A673 (cell line): ENCODE measurements around the gene ACSL4. TPM values are rescaled to one million over a fixed set of nuclear protein-coding genes. Genes with fewer than 3 reads are reported as not detected.
A peak's percentile ranks its signal among the peaks of the same experiment; 100 is the strongest.

ENCODE experiments used
- BruUV-seq: library from RNA; stranded (reverse); fragments of 400-500 nt; replicated peaks from 2 replicates; lab custom pipeline; 2021; lab: Mats Ljungman, UMichigan
- CTCF ChIA-PET: fragments of 300-600 bp; sonication (Branson Sonifier 250); formaldehyde crosslinking; loops from one replicate; lab custom pipeline; 2022; ENCODE audit warnings: antibody characterized with exemption; lab: Charles Lee
- POLR2A ChIA-PET: fragments of 300-600 bp; sonication (Branson Sonifier 250); formaldehyde crosslinking; loops from one replicate; lab custom pipeline; 2022; ENCODE audit warnings: antibody characterized with exemption; ENCODE audit not compliant: low non-redundant PET; lab: Charles Lee
- DNase-seq: peaks from one replicate; pipeline ENCODE4 v3.0.0-alpha.2; 2015; ENCODE audit warnings: low spot score
- H3K27ac ChIP-seq: fragments of 200-600 bp; sonication (generic); 2 replicates; pipeline ENCODE4 v1.5.1; 2016; ENCODE audit warnings: mixed run types, low read depth, mild to moderate bottlenecking, mixed read lengths, antibody characterized with exemption, low read length; ENCODE audit not compliant: poor library complexity, severe bottlenecking
- H3K27me3 ChIP-seq: fragments of 200-600 bp; sonication (generic); replicated peaks from 2 replicates; pipeline ENCODE4 v1.6.1; 2017; ENCODE audit warnings: mixed run types, low read depth, mild to moderate bottlenecking, mixed read lengths, antibody characterized with exemption, low read length; ENCODE audit not compliant: insufficient read depth, poor library complexity
- H3K36me3 ChIP-seq: fragments of 200-600 bp; sonication (generic); 2 replicates; pipeline ENCODE4 v1.6.1; 2016; ENCODE audit warnings: mixed run types, mild to moderate bottlenecking, mixed read lengths, antibody characterized with exemption, low read length; ENCODE audit not compliant: insufficient read depth, poor library complexity, severe bottlenecking
- H3K4me1 ChIP-seq: fragments of 200-600 bp; sonication (generic); 2 replicates; pipeline ENCODE4 v1.6.1; 2017; ENCODE audit warnings: mixed run types, mild to moderate bottlenecking, mixed read lengths, antibody characterized with exemption, low read length; ENCODE audit not compliant: insufficient read depth, poor library complexity, severe bottlenecking
- H3K4me3 ChIP-seq: fragments of 200-600 bp; sonication (generic); 2 replicates; pipeline ENCODE4 v1.5.1; 2016; ENCODE audit warnings: low read depth, mixed run types, mild to moderate bottlenecking, mixed read lengths, low read length; ENCODE audit not compliant: poor library complexity, severe bottlenecking
- H3K9me3 ChIP-seq: fragments of 200-600 bp; sonication (generic); 2 replicates; pipeline ENCODE4 v1.6.1; 2016; ENCODE audit warnings: mixed run types, low read depth, mild to moderate bottlenecking, mixed read lengths, antibody characterized with exemption, low read length; ENCODE audit not compliant: poor library complexity, severe bottlenecking
- EZH2 ChIP-seq: fragments of 200-600 bp; sonication (generic); IDR thresholded peaks from 2 replicates; pipeline ENCODE4 v1.6.1; 2017; ENCODE audit warnings: borderline replicate concordance, low read depth, mild to moderate bottlenecking, mixed read lengths, antibody characterized with exemption, low read length; ENCODE audit not compliant: poor library complexity, severe bottlenecking
- intact Hi-C: fragments of 100-400 bp; cut with micrococcal nuclease; formaldehyde crosslinking; loops from one replicate; pipeline ENCODE4 v1.10.0; 2022; ENCODE audit not compliant: unreplicated experiment
- total RNA-seq: library from RNA; stranded (reverse); gene quantifications from 2 replicates; pipeline ENCODE4 v1.2.3, GENCODE V29; 2021
- TF ChIP-seq, protein P1 (sequence below): fragments of 300-800, 200-600 bp; sonication (generic); conservative IDR thresholded peaks from 2 replicates; pipeline ENCODE4 v1.5.1; 2017; ENCODE audit warnings: low read depth, mild to moderate bottlenecking, antibody characterized with exemption, low read length, moderate library complexity, mixed read lengths

ACSL4 gene
- total RNA-seq, 1 experiment from 2014 or later: 59.7 TPM

DNA sequence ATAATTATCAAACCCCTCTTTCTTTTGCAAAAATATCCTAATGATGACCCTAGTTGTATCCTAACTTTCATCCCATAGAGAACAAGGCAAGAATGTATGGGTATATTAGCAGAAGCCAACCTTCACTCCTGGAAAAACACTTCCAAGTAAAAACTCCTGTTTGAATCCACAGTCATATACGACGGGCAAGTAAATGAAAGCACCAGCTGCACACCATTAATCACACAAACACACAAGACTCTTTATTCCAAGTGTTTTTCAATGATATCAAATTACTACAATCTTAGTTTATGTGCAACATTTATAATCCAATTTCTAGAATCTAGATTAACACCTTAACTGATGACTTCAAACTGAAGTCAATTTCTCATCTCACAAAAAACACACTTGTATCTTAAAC, 22.9 kb downstream of the ACSL4 start:
- no peaks in the 10 kb centered on the region for H3K9me3 ChIP-seq
- intact Hi-C loops: loop anchor here (10.0 kb wide), 1 partner anchor 225 kb away; the partner anchor contains the start of gene GUCY2F
- H3K4me3 ChIP-seq: no peak overlapping the region
- POLR2A ChIA-PET: no interaction called here
- peaks cover 10% of the 10 kb centered on the region for H3K4me1 ChIP-seq
- no peak for DNase-seq
- H3K27ac ChIP-seq: peak overlapping the region; percentile 58
- no peaks in the 10 kb centered on the region for H3K36me3 ChIP-seq
- BruUV-seq: no TSS peak
- TF ChIP-seq, protein P1, sequence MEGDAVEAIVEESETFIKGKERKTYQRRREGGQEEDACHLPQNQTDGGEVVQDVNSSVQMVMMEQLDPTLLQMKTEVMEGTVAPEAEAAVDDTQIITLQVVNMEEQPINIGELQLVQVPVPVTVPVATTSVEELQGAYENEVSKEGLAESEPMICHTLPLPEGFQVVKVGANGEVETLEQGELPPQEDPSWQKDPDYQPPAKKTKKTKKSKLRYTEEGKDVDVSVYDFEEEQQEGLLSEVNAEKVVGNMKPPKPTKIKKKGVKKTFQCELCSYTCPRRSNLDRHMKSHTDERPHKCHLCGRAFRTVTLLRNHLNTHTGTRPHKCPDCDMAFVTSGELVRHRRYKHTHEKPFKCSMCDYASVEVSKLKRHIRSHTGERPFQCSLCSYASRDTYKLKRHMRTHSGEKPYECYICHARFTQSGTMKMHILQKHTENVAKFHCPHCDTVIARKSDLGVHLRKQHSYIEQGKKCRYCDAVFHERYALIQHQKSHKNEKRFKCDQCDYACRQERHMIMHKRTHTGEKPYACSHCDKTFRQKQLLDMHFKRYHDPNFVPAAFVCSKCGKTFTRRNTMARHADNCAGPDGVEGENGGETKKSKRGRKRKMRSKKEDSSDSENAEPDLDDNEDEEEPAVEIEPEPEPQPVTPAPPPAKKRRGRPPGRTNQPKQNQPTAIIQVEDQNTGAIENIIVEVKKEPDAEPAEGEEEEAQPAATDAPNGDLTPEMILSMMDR: no peak
- no peak for TF ChIP-seq EZH2
- no peaks in the 10 kb centered on the region for H3K27me3 ChIP-seq
- CTCF ChIA-PET: no interaction called here

DNA sequence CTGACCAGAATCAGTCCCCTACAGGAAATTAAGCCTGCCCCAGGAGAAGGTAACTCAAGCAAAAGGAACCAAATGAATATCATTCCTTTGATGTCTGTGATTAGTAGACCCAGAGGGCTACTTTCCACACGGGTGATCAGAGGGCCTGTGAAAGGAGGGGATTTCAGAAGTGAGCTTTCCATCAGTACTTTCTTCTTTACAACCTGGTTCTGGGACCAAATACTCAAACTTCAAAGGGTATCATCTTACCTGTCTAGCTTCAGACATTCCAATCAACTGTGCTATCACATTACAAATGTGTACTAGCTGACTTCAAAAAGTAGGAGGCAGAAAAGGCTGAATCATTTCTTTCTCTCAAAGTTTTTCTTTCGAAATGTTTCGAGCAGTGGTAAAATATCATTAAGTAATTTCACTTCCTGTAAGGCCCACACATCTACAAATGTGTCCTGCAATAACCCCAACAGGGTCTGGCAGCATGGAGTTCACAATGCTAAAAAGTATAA, 23.9 kb downstream of the ACSL4 start:
- intact Hi-C loops: no loop called here
- no TSS peak for BruUV-seq

DNA sequence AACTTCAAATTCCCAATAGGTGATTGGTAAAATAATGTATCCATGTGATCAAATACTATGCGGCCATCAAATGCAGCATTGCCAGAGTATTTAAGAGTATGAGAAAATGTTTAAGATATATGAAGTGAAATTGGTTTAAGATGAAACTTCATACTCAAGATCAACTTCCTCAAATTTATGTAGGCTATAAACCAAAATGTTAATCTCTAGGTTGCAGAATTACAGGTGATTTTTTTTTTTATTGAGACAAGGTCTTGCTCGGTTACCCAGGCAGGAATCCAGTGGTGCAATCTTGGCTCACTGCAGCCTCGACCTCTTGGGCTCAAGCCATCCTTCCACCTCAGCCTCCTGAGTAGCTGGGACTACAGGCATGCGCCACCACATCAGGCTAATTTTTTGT, 25.3 kb downstream of the ACSL4 start:
- H3K27ac ChIP-seq: no peak overlapping the region
- DNase-seq: no peak
- no peaks in the 10 kb centered on the region for H3K36me3 ChIP-seq
- no peaks in the 10 kb centered on the region for H3K27me3 ChIP-seq
- BruUV-seq: no TSS peak
- no peak overlapping the region for H3K4me3 ChIP-seq
- CTCF ChIA-PET: no interaction called here
- no peak for TF ChIP-seq EZH2
- TF ChIP-seq, protein P1: no peak
- POLR2A ChIA-PET: no interaction called here
- intact Hi-C loops: no loop called here
- H3K4me1 ChIP-seq: peaks cover 10% of the 10 kb centered on the region
- H3K9me3 ChIP-seq: no peaks in the 10 kb centered on the region

More for the DNA sequence above, 23.9 kb downstream of the ACSL4 start:
- DNase-seq: peak; percentile 45
- Histone ChIP-seq H3K27ac (peak overlapping the region; percentile 58), H3K36me3 (no peaks in the 10 kb centered on the region), H3K9me3 (no peaks in the 10 kb centered on the region), H3K27me3 (no peaks in the 10 kb centered on the region), H3K4me3 (peak overlapping the region; percentile 0), H3K4me1 (peaks cover 10% of the 10 kb centered on the region)
- POLR2A ChIA-PET: no interaction called here
- CTCF ChIA-PET: no interaction called here
- TF ChIP-seq, protein P1: no peak
- TF ChIP-seq EZH2: no peak
